GM19099 (cell line): ENCODE data around the gene GPR25.

ENCODE experiments used
- POLR2A ChIP-seq: IDR thresholded peaks from 3 replicates; pipeline ENCODE4 v1.6.1; 2011; ENCODE audit warnings: low read depth; ENCODE audit not compliant: insufficient read length; ENCODE audit errors: extremely low read depth

Gene GPR25

DNA sequence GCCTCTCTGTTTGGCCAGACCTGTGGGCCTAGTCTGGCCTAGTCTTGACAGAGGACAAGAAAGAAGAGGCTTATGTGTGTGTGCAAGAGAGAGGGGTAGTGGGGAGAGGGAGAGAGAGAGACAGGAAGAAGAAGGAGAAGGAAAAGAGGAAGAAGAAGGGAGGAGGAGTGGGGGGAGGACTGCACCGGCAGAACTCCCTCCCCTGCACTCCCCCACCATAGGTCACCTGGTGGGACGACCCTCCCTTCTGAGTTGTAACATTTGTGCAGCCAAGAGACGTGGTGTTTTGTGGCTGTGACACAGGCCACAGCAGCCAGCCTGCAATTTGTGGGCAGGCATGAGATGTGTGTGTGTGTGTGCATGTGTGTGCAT lies 26.2 kb downstream of the GPR25 start:
- TF ChIP-seq POLR2A = no peak

DNA sequence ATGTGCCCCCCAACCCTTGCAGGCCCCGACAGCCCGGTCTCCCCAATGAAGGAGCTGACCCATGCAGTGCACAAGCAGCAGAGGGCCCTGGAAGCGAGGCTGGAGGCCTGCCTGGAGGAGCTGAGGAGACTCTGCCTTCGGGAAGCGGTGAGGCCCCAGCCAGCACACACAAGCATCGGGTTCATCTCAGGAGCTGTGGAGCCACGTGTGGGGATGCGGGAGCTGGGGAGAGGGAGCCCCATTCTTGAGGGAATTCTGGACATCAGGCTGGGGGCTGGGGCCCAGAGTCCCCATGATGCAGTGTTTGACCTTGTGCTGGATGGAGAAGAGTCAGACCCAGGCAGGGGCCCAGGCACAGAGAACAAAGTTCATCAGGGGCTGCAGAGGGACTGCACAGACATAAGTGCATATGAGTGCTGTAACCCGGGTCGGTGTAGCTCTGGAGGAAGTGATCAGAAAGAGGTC lies 26.7 kb downstream of the GPR25 start:
- TF ChIP-seq POLR2A = no peak

DNA sequence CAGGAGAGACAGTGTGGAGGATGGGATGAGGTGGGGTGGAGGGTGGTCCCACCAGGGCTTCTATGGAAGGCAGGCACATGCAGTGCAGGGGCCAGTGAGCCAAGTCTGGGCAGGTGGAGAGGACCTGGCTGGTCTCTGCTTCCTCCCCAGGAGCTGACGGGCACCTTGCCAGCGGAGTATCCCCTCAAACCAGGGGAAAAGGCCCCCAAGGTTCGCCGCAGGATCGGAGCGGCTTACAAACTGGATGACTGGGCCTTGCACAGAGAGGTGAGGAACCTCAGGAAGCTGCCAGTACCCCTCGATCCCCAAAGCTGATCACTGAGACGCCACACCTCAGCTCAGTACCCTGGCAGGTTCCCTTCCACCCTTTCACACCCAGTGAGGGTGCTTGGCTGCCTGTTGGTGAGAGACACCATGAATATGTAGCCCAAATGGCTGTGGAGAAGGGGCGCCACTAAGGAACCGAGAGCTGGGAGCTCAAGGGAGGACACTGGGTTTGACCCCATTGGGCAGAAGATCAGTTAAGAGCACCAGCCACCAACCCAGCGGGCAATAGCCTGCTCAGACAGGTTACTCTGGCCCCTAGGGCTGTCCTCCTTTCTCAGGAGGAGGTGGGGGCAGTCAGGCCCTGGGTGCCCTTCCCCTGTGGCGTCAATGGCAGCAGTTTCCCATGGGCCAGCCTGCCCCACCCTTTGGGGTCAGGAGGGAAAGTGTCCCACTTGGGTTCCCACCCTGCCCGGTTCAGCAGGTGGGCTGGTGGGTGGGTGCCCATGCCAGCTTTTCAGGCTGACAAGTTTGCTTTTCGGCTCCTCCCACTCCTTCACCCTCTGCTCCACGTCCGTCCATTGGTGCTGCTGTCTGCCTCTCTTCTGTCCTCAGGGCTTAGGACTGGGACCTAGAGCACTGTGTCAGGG lies 27.4 kb downstream of the GPR25 start:
- no peak for TF ChIP-seq POLR2A

DNA sequence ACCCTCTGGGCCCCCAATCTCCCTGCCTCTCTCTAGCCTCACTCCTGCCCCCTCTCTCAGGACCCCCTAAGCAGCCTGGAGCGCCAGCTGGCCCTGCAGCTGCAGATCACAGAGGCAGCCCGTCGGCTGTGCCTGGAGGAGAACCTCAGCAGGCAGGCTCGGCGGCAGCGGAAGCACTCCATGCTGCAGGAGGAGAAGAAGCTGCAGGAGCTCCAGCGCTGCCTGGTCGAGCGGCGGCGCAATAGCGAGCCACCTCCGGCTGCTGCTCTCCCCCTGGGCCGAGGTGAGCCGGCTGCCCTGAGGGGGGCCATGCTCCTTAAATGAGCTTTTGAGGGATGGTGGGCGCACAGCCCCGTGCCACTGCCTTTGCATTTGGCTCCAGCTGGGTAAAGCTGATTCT lies 28.1 kb downstream of the GPR25 start:
- TF ChIP-seq POLR2A = no peak

DNA sequence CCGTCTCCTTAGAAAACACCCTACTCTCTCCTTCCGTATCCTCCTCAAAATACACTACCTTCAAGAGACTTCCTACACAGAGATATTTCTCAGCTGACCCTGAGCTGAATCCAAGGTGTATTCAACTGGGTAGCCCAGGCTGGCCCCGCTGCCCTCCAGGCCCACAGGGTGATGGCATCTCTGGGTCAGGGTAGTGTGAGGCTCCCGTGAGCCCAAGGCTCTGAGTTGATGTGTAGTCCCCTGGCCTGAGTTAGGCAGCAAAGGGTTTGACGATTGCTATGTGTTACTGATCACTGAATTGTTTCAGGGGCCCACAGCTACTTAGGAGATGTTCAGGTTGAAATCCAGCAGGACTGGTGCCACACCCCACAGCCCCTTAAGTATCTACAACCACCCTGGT lies 28.6 kb downstream of the GPR25 start:
- no peak for TF ChIP-seq POLR2A

DNA sequence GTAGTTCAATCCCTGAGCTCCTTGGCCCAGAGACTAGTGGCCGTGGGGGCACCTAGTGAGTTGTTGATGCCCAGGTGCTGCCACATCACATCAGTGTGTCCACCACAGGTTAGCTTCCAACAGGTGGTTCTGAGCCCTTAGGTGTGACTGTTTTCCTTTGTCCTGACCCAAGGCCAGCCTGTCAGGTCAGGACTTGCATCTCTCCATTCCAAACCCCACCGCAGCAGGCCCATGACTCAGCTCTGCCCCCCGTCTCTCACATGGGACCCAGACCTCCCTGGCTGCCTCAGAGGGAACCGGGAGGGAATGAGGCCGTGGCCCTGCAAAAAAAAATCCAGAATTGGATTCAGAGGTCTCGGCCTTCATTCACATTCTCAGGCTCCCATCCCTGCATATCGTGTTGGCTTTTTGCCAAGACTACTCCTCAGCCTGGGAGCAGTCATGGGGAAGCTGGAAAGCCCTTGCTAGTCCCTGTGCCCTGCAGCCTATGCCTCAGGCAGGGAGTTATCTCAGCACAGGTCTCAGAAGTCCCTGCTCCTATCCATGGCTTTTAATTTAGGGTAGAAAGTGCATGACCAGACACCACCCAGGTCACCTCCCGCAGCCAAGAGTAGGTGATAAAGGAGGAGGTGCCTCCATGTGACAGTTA lies 29.1 kb downstream of the GPR25 start:
- no peak for TF ChIP-seq POLR2A

DNA sequence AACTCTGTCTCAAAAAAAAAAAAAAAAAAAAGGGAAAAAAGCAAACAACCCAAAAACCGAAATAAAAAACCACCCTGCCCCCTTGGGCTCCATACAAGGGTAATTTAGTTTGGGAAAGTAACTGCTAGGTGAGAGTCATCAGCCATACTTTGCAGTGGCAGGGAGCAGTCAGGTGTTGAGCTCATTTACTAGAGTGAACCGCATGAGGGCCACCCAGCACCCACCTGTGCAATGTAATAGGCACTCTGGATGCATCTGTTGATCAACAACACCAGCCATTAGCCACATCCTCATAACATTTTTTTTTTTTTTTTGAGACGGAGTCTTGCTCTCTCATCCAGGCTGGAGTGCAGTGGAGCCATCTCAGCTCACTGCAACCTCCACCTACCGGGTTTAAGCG lies 31.0 kb downstream of the GPR25 start:
- no peak for TF ChIP-seq POLR2A

DNA sequence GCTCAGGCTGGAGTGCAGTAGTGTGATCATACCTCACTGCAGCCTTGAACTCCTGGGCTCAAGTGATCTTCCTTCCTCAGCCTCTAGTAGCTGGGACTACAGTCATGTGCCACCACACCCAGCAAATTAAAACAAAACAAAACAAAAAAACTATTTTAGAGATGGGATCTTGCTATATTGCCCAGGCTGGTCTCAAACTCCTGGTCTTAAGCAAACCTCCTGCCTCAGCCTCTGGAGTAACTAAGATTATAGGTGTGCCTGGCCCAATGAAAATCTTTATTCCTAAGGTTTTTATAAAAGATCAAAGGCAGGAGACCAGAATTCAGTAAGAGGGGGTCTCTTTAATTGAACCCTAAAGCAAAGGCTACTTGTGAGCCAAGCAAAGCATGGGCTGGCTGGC lies 32.0 kb downstream of the GPR25 start:
- no peak for TF ChIP-seq POLR2A

DNA sequence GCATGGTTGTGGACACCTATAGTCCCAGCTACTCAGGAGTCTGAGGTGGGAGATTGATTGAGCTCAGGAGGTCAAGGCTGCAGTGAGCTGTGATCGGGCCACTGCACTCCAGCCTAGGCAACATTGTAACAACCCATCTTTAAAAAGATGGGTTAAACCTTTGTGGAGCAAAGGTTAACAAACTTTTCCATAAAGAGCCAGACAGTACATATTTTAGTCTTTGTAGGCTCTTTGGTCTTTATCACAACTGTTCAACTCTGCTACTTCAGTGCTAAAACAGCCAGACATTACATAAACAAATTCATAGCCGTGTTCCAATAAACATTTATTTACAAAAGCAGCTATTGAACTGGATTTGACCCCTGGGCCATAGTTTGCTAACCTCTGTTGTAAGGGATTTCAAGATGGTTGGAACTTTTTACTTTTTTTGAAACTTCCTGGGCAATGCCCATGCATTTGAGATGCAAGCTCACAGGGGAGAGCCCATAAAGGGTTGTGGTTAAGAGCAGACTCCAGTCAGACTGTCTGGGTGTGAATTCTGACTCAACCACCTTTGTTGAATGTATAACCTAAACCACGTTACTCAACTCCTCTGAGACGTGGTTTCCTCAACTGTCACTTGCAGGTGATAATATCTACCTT lies 32.8 kb downstream of the GPR25 start:
- no peak for TF ChIP-seq POLR2A

DNA sequence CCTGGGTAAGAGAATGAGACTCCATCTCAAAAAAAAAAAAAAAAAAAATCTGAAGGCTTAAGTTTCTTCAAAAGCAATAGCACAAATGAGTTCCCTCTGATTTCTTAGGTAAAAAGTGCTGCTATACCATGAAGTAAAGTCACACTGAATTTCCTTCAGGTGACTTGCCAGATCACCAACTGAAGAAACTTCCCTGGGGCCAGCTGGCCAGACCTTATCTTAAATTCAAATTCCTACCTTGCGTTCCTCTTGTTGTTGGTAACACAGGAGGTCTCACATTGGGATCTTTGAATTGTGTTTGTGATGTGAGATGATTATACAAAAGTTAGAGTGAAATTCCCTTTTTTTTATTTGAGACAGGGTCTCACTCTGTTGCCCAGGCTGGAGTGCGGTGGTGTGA lies 33.7 kb downstream of the GPR25 start:
- no peak for TF ChIP-seq POLR2A

DNA sequence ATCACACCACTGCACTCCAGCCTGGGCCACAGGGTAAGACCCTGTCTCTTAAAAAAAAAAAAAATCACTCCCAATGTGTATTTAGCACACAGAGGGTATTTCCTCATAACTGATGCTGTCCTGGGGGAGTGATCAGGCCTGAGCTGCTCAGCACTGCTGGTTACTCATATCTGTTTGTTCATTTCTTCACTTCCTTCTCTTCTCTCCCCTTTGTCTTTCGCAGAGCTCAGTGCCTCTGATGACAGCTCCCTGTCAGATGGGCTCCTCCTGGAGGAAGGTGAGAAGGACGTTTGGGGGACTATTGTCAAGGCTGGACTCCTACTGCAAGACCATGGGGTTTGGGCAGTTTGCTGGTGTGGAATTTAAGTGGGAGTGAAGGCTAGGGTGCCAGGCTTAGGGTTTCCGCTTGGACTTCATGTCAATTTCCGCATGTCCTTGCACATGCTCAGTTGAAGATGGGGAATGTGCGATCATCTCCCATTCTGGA lies 34.9 kb downstream of the GPR25 start:
- no peak for TF ChIP-seq POLR2A

DNA sequence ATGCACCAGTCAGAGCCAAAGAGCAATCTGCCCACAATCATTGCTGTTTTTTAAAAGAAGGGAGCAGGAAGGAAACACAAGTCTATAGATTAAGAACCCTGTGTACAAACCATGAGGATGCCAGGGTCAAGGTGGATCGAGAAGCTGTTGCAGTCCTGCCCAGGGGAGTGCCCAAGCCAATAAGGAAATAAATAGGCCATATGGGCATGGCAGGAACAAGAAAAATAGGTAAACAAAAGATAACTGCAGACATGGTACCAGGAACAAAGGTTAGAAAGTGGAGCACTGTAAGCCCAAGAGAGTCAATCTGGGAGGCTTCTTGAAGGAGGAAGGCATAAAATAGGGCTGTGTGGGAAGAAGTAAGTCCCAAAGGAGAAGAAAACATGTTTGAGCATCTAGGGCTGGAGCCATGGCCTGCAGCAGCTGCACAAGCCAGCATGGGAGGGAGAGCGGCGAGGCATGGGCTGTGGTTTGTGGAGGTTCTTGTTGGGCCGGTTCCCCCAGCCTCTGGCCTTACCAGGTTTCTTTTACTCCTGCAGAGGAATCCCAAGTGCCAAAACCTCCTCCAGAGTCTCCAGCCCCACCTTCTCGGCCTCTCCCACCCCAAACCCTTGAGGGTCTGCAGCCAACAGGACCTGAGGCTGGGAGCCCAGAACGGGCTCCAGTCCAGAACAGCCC lies 35.5 kb downstream of the GPR25 start:
- no peak for TF ChIP-seq POLR2A

DNA sequence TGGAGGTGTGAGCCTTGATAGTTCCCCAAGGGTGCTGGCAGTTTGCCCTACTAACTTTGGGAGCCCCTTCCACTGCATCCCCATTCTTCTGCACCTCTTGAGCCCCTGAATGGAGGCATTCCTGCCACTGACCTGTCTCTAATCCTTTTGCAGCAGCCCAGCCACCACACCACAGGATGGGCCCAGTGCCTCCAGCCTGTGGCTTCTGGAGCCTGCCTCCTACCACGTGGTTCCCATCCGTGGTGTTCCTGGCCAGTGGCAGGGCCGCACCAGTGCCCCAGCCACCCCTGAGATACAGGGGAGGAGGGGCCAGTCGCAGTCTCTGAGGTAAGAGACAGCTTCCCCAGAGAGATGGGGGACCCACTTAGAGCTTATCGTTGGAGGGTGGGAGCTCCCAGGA lies 36.3 kb downstream of the GPR25 start:
- no peak for TF ChIP-seq POLR2A

DNA sequence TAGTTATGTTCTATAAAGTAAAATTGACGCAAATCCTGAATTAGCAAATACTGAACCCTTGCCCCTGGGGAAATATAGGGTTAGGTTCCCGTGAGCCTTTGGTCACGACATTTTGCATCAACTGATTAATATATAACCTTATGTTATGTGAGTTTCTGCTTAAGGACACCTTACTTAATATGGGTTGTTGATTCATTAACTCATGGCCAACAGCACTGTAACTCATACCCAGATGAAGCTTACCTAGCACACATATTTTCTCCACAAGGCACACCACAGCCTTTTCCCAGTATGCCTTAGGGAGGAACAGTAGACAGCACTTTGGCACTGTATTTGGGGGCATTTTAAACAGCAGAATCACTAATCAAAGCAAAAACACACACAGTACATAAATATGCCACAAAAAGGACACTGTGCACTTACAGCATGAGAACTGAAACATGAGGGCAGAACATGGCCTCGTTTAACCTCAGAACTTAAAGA lies 37.0 kb downstream of the GPR25 start:
- peak; percentile 10 for TF ChIP-seq POLR2A

DNA sequence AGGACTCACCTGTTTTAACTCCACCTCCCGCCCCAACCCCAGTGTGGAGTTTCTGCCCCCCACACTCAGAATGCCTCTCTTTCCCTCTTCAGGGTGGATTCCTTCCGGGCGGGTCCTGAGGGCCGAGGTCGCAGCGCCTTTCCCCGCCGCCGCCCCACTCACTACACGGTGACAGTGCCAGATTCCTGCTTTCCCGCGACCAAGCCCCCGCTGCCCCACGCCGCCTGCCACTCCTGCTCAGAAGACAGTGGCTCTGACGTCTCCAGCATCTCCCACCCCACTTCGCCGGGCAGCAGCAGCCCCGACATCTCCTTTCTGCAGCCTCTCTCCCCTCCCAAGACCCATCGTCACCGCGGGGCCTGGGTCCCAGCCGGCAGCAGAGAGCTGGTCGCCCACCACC lies 38.6 kb downstream of the GPR25 start:
- TF ChIP-seq POLR2A = no peak
